Spleen (tissue), 11 donors: ENCODE measurements around the gene EML5. TPM values are rescaled to one million over a fixed set of nuclear protein-coding genes. Genes with fewer than 3 reads are reported as not detected.
"Not testable (repeated sequence)": the region's sequence is repeated elsewhere in the genome, so short reads cannot be mapped to it uniquely, and the experiment has no call there.

ENCODE experiments used
- DNase-seq: peaks from one replicate; pipeline ENCODE4 v3.0.0-alpha.2; 2020
- H3K27ac ChIP-seq, 8 donors: fragments of 200-600 bp; sonication (generic) in 7 of 8; 1 replicate in 4 of 8; 2 replicates in 4 of 8; pipeline versions ENCODE4 v1.5.0 to v1.8.0; 2016 to 2021; ENCODE audit warnings: inconsistent platforms in 4 of 8, mild to moderate bottlenecking in 4 of 8, moderate library complexity in 1 of 8
- H3K27me3 ChIP-seq, 7 donors: fragments of 200-600 bp; sonication (generic) in 6 of 7; replicated peaks in 1 of 7; 1 replicate in 4 of 7; 2 replicates in 3 of 7; pipeline versions ENCODE4 v1.5.0 to v1.8.0; 2016 to 2021; ENCODE audit warnings: inconsistent platforms in 3 of 7, mild to moderate bottlenecking in 1 of 7
- H3K36me3 ChIP-seq, 6 donors: fragments of 200-600 bp; sonication (generic) in 5 of 6; 1 replicate in 4 of 6; 2 replicates in 2 of 6; pipeline versions ENCODE4 v1.5.0 to v1.8.0; 2016 to 2021; ENCODE audit warnings: inconsistent platforms in 2 of 6
- H3K4me1 ChIP-seq, 6 donors: fragments of 200-600 bp; sonication (generic) in 5 of 6; 1 replicate in 3 of 6; 2 replicates in 3 of 6; pipeline versions ENCODE4 v1.5.0 to v1.8.0; 2016 to 2021; ENCODE audit warnings: inconsistent platforms in 3 of 6
- H3K4me3 ChIP-seq, 8 donors: fragments of 200-600 bp; sonication (generic) in 7 of 8; 1 replicate in 4 of 8; 2 replicates in 4 of 8; pipeline versions ENCODE4 v1.5.0 to v1.8.0; 2016 to 2021; ENCODE audit warnings: inconsistent platforms in 4 of 8, mild to moderate bottlenecking in 4 of 8, moderate library complexity in 2 of 8
- H3K9me3 ChIP-seq, 8 donors: fragments of 200-600 bp; sonication (generic) in 7 of 8; 1 replicate in 4 of 8; 2 replicates in 4 of 8; pipeline versions ENCODE4 v1.5.0 to v1.8.0; 2016 to 2021; ENCODE audit warnings: inconsistent platforms in 4 of 8
- CTCF ChIP-seq, 11 experiments: fragments of 200-600 bp in 7 of 11; fragments of 450-650 bp in 4 of 11; sonication (generic) in 4 of 11; IDR thresholded peaks in 8 of 11; conservative IDR thresholded peaks in 3 of 11; 1 replicate in 7 of 11; 2 replicates in 4 of 11; pipeline versions ENCODE4 v1.4.0 to v1.8.0; 2016 to 2021; ENCODE audit warnings: antibody characterized with exemption in 11 of 11, inconsistent platforms in 4 of 11, mild to moderate bottlenecking in 1 of 11
- POLR2A ChIP-seq, 3 donors: fragments of 450-650 bp; IDR thresholded peaks; one replicate each; pipeline ENCODE4 v1.5.1; 2017; ENCODE audit warnings: antibody characterized with exemption in 3 of 3, mild to moderate bottlenecking in 1 of 3
- POLR2AphosphoS5 ChIP-seq, 3 donors: sonication (generic); formaldehyde crosslinking; IDR thresholded peaks; one replicate each; pipeline ENCODE4 v1.5.1; 2017; ENCODE audit warnings: antibody characterized with exemption in 3 of 3
- WGBS, 5 donors: extraction: QIAGEN DNeasy Blood & Tissue Kit in 3 of 5; methylation state at CpG; one replicate each; pipeline versions ENCODE4 v1.1.5 to v1.1.7; 2013 to 2018; 5-methylcytosine and 5-hydroxymethylcytosine counted together
- intact Hi-C: fragments of 100-400 bp; cut with DNase I; formaldehyde crosslinking; loops from one replicate; pipeline ENCODE4 v1.15.0; 2023; ENCODE audit warnings: low total_unique reads
- polyA plus RNA-seq, 3 donors: library from polyadenylated mRNA; stranded (reverse); fragments of 200-250 nt; gene quantifications; one replicate each; pipeline ENCODE4 v1.2.1, GENCODE V29; 2013
- total RNA-seq, 7 donors: library from RNA; depleted of rRNA in 3 of 7; stranded (reverse); fragments of >200 nt in 3 of 7; fragmentation: NEBNext Ultra II Directional in 4 of 7; extraction: Animal tissue kit (Norgen Biotek cat#: 25700) in 4 of 7; gene quantifications; one replicate each; pipeline versions ENCODE4 v1.1.0 to v1.2.1, GENCODE V29; 2016 to 2021
- donor health status: healthy with polysubstance abuse.
- donor health status: DM: no; HTN: no; CAD: no; lungs with moderate emphysema.
- donor health status: DM: no; HTN: no; CAD: no.
- donor health status: Bipolar disorder and iron deficiency.
- donor health status: healthy.
- donor health status: DM: no; HTN: no; CAD: no.
- donor health status: DM: yes; HTN: yes; CAD: no.

EML5 gene
- total and polyA plus RNA-seq, 10 donors = 0.21 to 3.8 (median 2.5) TPM

- WGBS, 5 donors = 69 to 91% (median 82%) methylated on average over 2 of the region's 2 CpGs
- Histone ChIP-seq H3K4me1 (peaks cover 0 to 19% (median 16%) of the 10 kb centered on the region in 6 donors), H3K9me3 (no peaks in the 10 kb centered on the region), H3K4me3 (no peak overlapping the region), H3K27ac (no peak overlapping the region), H3K27me3 (peaks cover 0 to 6% (median 0%) of the 10 kb centered on the region in 7 donors), H3K36me3 (no peaks in the 10 kb centered on the region)
- TF ChIP-seq POLR2AphosphoS5 (IDR thresholded peaks at IDR 0.05) (no peak), POLR2A (IDR thresholded peaks at IDR 0.05) (no peak), CTCF (IDR thresholded peaks at IDR 0.05 in 8 of 11, conservative IDR thresholded peaks at IDR 0.05 in 3 of 11) (no peak)
- DNase-seq = no peak
- intact Hi-C loops = no loop called here
These were observed 28.6 kb upstream of the EML5 start for GRCh38 chr14:88821378-88821777.

GRCh38 chr14:88819674-88820073, 26.9 kb upstream of the EML5 start:
- H3K36me3 ChIP-seq, H3K4me1 ChIP-seq, H3K27ac ChIP-seq, intact Hi-C loops, H3K9me3 ChIP-seq, DNase-seq, H3K4me3 ChIP-seq: not testable (repeated sequence)
- 51 to 72% (median 61%) methylated on average over 3 of the region's 3 CpGs for WGBS, 5 donors
- peaks cover 0 to 10% (median 0%) of the 10 kb centered on the region in 7 donors for H3K27me3 ChIP-seq

- Histone ChIP-seq H3K4me1 (no peaks in the 10 kb centered on the region), H3K4me3 (no peak overlapping the region), H3K27ac (no peak overlapping the region), H3K36me3 (no peaks in the 10 kb centered on the region), H3K27me3 (peaks cover 0 to 10% (median 0%) of the 10 kb centered on the region in 7 donors), H3K9me3 (no peaks in the 10 kb centered on the region)
- no peak for DNase-seq
- 65 to 79% (median 67%) methylated on average over 1 of the region's 1 CpG for WGBS, 5 donors
- intact Hi-C loops = no loop called here
- TF ChIP-seq POLR2A (IDR thresholded peaks at IDR 0.05) (no peak), POLR2AphosphoS5 (IDR thresholded peaks at IDR 0.05) (no peak)
These were observed 25.3 kb upstream of the EML5 start for GRCh38 chr14:88818018-88818417.

- no peak for DNase-seq
- 92 to 97% (median 95%) methylated on average over 4 of the region's 4 CpGs for WGBS, 5 donors
These were observed 23.2 kb upstream of the EML5 start for GRCh38 chr14:88815980-88816379.

GRCh38 chr14:88808359-88808758, 15.6 kb upstream of the EML5 start:
- Histone ChIP-seq H3K27me3 (peaks cover 0 to 8% (median 0%) of the 10 kb centered on the region in 7 donors), H3K9me3 (peaks cover 0 to 31% (median 12%) of the 10 kb centered on the region in 8 donors), H3K4me3 (no peak overlapping the region), H3K27ac (no peak overlapping the region), H3K36me3 (no peaks in the 10 kb centered on the region), H3K4me1 (no peaks in the 10 kb centered on the region)
- no peak for DNase-seq
- intact Hi-C loops = no loop called here
- TF ChIP-seq POLR2AphosphoS5 (IDR thresholded peaks at IDR 0.05) = no peak
- no peak for TF ChIP-seq CTCF (IDR thresholded peaks at IDR 0.05 in 8 of 11, conservative IDR thresholded peaks at IDR 0.05 in 3 of 11)
- TF ChIP-seq POLR2A (IDR thresholded peaks at IDR 0.05) = no peak

More at GRCh38 chr14:88815980-88816379, 23.2 kb upstream of the EML5 start:
- intact Hi-C loops = no loop called here
- Histone ChIP-seq H3K27ac (no peak overlapping the region), H3K36me3 (no peaks in the 10 kb centered on the region), H3K4me1 (no peaks in the 10 kb centered on the region), H3K9me3 (no peaks in the 10 kb centered on the region), H3K4me3 (no peak overlapping the region), H3K27me3 (peaks cover 0 to 10% (median 0%) of the 10 kb centered on the region in 7 donors)
- TF ChIP-seq POLR2A (IDR thresholded peaks at IDR 0.05) = no peak
- TF ChIP-seq CTCF (IDR thresholded peaks at IDR 0.05 in 8 of 11, conservative IDR thresholded peaks at IDR 0.05 in 3 of 11) = no peak
- no peak for TF ChIP-seq POLR2AphosphoS5 (IDR thresholded peaks at IDR 0.05)
